ENCODE data around the gene ZNF77.

- TF ChIP-seq CTCF (conservative IDR thresholded peaks at IDR 0.05; ENCODE audit: low read length): peak; percentile 84
- no peak for TF ChIP-seq EZH2phosphoT487 (IDR thresholded peaks at IDR 0.05; ENCODE audit: borderline replicate concordance, low read depth, low read length)
These were observed 57.3 kb downstream of the ZNF77 start for GRCh38 chr19:2887391-2887914.
